ENCODE results near the gene LDLRAD4. TPM values are rescaled to one million over a fixed set of nuclear protein-coding genes. Genes with fewer than 3 reads are reported as not detected.

Gene LDLRAD4
- polyA plus RNA-seq, 12 donors = 9.1 to 19.0 (median 11.9) TPM; not detected in 1

Other genes with a start within 250 kb of the LDLRAD4 start
- 10 to 100 TPM in 10 of 12 donors, 1 to 10 TPM in 1, not detected in 1; 8.5 to 43.4 (median 24.8) TPM for gene CEP192, start 227.4 kb upstream of the LDLRAD4 start, polyA plus RNA-seq (ENCODE audit: insufficient read length in 12 of 12)

Data from muscle of arm (tissue), 12 donors.